WTC11 (cell line): Measurements from ENCODE around the gene TBC1D21.

Experiments used
- AFF4 ChIP-seq: sonication (generic); formaldehyde crosslinking; IDR thresholded peaks from 2 replicates; pipeline ENCODE4 v1.8.1; 2023; ENCODE audit warnings: mild to moderate bottlenecking, missing genetic modification reagents, borderline replicate concordance
- CTCF ChIP-seq: fragments of 200-600 bp; IDR thresholded peaks from 2 replicates; pipeline ENCODE4 v1.8.0; 2022; ENCODE audit warnings: antibody characterized with exemption
- FOXJ3 ChIP-seq: sonication (generic); formaldehyde crosslinking; IDR thresholded peaks from 2 replicates; pipeline ENCODE4 v1.9.0; 2021; ENCODE audit warnings: missing genetic modification reagents, mild to moderate bottlenecking, borderline replicate concordance
- NFE2L1 ChIP-seq: sonication (generic); formaldehyde crosslinking; IDR thresholded peaks from 2 replicates; pipeline ENCODE4 v1.8.1; 2023; ENCODE audit warnings: missing genetic modification reagents
- NR2C2 ChIP-seq: sonication (generic); formaldehyde crosslinking; IDR thresholded peaks from 2 replicates; pipeline ENCODE4 v1.8.0; 2022; ENCODE audit warnings: mild to moderate bottlenecking, missing genetic modification reagents
- ZBTB43 ChIP-seq: sonication (generic); formaldehyde crosslinking; IDR thresholded peaks from 2 replicates; pipeline ENCODE4 v1.8.1; 2023; ENCODE audit warnings: mild to moderate bottlenecking, missing genetic modification reagents
- TF ChIP-seq, protein P1 (sequence below): sonication (generic); formaldehyde crosslinking; IDR thresholded peaks from 2 replicates; pipeline ENCODE4 v1.8.0; 2022; ENCODE audit warnings: mild to moderate bottlenecking, missing genetic modification reagents

DNA sequence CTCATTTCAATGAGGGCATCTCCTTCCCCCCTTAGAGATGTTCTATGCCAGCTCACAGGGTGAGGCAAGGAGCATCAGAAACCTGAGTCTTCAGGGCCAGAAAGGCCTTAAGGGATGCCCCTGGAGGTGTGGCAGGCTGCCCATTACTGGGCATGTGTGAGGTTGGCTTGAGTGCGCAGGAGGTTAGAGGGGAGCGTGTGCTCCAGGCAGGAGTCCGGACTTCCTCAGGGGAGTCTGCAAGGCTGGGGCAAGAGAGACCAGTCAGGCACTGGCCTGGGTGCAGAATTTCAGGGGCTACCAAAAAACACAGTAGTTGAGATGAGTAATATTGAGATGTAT is 54.8 kb downstream of the TBC1D21 start:
- TF ChIP-seq, protein P1, sequence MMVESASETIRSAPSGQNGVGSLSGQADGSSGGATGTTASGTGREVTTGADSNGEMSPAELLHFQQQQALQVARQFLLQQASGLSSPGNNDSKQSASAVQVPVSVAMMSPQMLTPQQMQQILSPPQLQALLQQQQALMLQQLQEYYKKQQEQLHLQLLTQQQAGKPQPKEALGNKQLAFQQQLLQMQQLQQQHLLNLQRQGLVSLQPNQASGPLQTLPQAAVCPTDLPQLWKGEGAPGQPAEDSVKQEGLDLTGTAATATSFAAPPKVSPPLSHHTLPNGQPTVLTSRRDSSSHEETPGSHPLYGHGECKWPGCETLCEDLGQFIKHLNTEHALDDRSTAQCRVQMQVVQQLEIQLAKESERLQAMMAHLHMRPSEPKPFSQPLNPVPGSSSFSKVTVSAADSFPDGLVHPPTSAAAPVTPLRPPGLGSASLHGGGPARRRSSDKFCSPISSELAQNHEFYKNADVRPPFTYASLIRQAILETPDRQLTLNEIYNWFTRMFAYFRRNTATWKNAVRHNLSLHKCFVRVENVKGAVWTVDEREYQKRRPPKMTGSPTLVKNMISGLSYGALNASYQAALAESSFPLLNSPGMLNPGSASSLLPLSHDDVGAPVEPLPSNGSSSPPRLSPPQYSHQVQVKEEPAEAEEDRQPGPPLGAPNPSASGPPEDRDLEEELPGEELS = no peak
- TF ChIP-seq ZBTB43 (CRISPR knock-in tag) (no peak), FOXJ3 (CRISPR knock-in tag) (no peak), NR2C2 (CRISPR knock-in tag) (no peak), AFF4 (CRISPR knock-in tag) (no peak), CTCF (no peak), NFE2L1 (no peak)
